HK-2 (cell line): ENCODE measurements around the gene MVP.
"Not testable (repeated sequence)": the region's sequence is repeated elsewhere in the genome, so short reads cannot be mapped to it uniquely, and the experiment has no call there.

Experiments used
- DNase-seq: peaks from one replicate; pipeline ENCODE4 v3.0.0-alpha.2; 2018; ENCODE audit not compliant: unreplicated experiment

MVP gene

DNA sequence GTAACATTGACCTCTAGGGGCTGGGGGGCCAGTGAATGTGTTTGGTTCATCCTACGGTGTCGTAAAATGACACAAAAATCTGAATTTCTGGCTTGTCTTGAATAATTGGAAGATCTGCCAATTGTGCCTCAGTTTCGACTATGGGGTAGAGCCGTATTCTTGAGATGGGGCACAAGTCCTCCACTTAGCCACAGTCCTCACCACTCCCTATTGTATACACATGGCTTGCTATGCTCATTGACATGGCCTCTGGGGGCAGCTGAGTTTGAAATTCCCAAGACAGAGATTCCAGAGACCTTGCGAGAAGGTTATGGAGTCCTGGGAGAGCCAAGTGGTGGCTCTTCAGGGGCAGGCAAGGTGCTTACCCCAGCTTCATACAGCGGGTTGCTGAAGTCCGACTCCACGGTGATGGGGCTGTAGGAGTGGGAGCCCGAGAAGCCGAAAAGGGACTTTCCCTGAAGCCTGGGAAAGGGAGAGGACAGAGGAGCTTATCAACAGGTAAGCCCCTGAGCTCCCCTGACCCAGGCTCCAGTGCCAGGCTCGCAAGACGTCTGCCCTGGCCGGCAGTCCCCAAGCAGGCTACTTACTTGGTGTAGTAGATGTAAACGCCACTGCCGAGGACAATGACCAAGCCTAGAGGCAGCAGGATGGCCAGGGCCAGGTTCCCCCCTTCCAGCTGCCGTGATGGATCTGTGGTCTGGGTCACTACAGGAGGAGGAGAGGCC lies 51.7 kb downstream of the MVP start:
- DNase-seq: no peak

DNA sequence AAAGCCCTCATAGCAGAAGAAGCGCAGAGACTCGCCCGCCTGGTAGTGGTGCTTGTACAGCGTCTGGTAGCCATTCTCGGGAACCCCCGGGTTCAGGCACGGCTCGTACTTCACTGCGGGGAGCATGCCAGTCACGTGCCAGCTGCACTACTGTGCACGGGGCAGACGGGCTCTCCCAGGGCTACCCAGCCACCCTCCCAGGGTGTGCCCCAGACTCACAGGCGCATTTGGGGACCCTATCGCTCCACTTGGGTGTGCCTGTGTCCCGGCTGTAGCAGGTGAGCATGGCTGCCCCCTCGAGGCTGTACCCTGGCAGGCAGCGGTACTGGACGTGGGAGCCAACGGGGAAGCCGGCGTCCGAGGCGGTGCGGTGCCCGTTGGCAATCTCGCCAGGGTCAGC lies 53.1 kb downstream of the MVP start:
- no peak for DNase-seq

DNA sequence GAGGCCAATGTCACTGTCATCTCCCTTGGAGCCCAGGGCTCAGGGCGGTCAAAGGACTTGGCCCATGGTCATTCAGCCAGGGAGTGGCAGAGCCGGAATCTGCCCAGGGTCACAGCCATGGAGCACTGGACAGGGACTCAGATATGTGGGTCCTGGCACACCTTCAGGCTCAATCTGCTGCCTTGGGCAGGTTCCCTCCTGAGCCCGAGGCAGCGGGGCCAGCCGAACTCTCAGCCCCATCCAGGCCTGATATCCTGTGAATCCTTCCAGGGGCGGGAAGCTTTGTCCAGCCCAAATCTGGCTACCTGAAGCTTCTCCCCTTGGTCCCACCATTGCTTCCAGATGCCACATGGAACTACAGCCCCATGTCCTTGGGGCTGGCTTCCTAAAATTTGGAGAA lies 54.9 kb downstream of the MVP start:
- DNase-seq: no peak

DNA sequence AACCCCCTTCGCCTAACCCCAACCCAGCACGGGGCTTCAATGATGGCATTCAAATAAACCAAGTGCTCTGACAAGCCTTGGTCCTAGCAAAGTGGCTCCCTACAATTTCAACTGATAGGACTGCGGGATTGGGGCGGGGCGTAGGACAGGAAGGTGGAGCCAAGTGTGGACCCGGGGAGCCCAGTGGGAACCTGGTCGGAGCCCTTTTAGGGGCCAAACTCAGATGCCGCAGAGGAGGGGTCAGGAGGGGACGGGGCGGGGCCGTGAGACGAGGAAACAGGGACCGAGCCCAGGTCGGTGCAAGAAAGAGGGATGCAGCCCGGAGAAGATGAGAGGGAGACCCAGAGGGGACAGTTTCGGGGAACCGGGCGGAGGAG lies 55.9 kb downstream of the MVP start:
- DNase-seq: no peak

DNA sequence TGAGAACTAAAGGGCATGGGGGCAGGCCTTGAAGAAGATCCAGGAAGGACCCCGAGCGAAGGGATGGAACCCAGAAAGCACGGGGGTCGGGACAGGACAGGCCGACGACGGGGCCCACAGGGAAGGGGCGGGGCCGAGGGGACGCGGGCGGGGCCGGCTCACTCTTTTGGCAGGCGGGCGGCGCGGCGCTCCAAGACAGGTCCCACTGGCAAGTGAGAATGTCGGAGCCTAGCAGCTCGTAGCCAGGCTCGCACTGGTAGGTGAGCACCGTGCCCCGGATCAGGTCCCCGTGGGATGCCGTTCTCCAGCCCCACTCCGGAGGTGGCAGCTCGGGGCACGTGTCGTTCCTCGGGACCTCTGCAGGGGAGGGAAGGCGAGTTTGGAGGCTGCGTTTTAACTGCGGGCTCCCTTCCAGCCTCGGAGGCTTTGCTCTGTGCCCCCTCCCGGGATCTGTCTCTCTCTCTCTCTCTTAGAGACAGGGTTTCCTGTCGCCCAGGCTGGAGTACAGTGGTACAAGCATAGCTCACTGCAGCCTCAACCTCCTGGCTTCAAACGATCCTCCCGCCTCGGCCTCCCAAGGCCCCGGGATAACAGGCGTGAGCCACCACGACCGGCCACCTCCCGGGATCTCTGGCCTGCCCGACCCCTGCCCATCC lies 56.5 kb downstream of the MVP start:
- no peak for DNase-seq

DNA sequence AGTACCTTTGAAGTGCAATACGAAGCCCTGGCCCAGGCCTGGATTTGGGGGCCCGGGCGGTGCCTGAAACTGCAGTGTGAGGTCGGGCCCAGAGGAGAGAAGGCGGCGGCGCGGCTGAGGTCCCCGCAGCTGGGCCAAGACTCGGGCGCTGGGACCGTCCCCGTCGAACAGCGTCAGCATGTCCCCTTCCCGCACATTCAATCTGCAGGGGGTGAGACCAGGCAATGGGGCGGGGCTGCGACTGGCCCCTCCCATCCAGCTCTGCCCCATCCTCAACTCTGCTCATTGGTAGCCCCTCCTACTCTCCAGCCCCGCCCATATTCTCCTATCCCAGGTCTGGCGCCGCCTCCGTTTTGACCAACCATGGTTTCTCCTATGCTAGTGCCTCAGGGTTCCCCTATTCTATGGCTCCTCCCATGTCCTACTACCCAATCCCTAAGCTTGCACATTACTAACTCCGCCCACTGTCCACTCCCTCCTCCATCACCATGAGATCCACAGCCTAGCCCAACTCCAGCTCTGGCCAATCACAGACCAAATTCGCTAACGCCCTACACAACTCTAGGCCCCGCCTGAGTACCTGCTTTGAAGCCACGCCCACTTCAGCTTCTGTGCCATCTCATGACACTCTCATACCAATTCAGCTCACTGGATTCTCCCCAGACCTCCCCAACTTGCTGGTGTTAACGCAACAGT lies 57.2 kb downstream of the MVP start:
- no peak for DNase-seq

DNA sequence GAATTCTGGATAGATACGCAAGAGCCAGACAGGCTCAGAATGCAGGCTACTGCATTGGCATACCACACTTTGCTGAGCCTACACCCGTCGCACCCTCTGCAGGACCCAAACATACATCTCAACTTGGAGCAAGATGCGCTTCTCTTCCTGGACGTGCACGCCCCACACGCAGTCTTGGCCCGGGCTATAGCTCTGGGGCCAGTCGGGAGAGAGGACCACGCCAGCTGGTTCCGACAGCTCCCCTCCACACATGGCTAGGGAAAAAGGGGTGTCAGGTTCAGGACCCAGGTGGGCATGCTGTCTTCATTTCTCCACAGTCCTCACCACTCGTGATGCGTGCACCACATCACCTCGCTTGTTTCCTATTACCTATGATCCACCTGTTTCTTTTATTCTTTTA lies 57.9 kb downstream of the MVP start:
- DNase-seq: no peak

DNA sequence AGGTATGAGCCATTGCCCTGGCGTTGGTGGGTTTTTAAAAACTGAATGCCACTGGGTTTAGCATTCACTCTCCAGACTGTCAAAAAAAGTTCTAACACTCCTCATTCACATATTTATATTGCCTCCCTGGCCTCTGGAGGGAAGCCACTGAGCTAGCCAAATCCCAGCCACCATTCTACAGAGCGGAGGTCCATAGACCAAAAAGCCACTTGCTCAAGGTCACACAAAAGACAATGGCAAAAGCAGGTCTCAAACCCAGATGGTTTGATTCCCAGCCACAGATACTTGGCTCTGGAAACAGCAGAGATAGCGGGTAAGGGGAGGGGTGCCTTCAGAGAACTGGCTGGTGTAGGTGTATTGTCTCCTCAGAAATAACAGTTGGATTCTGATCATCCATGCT lies 60.8 kb downstream of the MVP start:
- DNase-seq: no peak

DNA sequence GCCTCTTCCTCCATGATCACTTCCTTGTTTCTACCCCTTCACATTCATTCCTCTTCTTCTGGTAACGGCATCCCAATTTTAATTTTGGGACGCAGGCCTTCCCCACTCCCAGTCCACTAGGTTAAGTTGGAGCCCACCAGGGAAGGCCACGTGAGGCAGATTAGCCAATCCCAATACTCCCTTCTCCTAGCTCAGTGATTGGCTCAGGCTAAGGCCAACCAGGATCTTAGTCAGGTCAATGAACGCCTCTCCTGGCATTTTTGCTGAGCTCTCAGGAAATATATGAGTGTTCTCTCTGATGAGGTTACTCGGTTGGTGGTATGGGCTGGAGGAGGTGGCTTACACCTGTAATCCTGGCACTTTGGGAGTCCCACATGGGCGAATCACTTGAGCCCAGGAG lies 63.7 kb downstream of the MVP start:
- no peak for DNase-seq

DNA sequence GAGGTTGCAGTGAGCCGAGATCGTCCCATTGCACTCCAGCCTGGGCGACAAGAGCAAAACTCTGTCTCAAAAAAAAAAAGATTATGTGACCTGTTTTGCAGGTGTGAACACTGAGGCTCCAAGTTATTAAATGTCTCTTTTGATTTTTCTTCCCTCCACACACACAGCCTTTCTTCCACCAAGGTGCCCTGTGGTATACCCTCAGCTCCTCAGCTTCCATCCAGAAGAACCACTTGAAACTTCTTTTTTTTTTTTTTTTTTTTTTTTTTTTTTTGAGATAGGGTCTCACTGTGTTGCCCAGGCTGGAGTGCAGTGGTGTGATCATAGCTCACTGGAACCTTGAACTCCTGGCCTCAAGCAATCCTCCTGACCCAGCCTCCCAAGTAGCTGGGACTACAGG lies 69.1 kb downstream of the MVP start:
- not testable (repeated sequence) for DNase-seq

DNA sequence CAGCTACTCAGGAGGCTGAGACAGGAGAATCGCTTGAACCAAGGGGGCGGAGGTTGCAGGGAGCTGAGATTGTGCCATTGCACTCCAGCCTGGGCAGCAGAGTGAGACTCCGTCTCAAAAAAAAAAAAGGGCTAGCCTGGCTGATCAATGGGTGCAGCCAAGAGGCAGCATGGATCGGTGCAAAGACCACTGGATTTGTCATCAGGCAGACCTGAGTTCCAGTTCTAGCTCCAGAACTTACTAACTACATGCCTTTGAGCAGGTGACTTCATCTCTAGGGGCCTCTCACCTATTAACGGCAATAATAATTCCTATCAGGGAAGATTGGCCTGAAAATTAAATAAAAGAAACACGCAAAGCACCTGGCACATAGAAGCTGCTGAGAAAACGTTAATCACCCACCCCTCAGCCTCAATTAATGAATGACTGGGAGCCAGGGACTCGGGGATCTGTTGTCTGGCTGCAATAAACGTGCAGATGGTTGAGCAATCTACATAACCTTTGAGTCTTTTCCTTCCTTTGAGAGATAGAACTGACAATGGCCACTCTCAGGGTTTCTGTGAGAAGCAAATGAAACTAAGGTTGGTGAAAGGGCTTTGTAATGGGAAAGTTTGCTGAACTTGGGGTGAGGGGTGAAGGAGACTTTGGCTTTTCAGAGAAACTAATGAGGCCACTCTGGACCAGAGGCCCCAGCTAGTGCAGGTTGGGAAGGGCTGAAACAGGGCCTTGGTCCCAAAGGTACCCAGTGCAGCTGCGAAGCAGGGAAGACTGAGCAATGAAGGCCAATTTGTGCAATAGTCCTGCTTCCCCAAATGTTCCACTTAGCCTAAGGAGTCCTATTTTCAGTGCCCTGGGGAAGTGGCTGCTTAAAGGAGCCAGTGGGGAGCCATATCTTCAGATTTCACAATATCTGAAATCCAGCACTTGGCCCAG lies 71.5 kb downstream of the MVP start:
- DNase-seq: no peak

DNA sequence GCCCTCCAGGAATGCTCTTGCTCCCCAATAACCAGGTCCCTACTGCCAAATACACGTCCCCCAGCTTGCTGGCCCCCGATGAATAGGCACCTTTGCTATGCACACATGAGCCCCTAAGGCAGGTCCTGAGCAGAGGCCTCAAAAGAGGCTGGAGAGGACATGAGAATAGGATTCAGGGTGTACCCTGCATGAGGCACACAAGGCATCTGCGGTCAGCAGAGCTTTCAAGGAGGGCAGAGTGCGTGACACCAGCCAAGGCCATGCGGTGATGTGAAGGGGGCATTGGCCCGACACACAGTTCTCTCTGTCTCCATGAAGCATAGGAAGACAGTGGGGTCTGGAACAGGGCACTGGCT lies 72.2 kb downstream of the MVP start:
- DNase-seq: no peak

DNA sequence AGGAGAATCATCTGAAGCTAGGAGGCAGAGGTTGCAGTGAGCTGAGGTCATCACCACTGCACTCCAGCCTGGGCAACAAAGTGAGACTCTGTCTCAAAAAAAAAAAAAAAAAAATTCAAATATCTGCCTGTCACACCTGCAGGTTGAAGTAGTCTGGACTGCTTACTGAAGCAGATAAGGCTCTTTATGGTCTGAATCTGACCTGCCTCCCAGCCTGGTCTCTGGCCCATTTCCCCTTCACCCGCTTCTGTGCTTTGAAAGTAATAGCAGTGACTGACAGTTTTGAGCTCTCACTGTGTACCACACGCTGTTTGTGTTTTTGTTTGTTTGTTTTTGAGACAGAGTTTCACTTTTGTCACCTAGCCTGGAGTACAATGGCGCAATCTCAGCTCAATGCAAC lies 73.3 kb downstream of the MVP start:
- no peak for DNase-seq

DNA sequence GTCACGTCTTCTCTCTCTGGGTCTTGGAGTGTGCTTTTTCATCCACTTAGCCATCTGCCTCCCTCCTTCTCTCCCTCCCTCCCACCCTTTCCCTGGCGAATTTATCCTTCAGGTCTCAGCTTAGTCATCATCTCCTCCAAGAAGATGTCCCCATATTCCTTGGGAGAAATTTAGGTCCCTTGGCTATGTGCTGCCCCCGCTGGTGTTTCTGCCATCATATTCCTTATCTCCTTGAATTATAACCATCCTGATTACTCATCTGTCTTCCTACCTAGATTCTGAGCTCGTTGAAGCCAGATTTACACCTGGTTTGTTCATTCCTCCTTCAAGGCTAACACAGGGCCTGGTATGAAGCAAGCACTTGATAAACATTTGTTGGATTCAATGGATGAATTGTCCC lies 74.1 kb downstream of the MVP start:
- no peak for DNase-seq

DNA sequence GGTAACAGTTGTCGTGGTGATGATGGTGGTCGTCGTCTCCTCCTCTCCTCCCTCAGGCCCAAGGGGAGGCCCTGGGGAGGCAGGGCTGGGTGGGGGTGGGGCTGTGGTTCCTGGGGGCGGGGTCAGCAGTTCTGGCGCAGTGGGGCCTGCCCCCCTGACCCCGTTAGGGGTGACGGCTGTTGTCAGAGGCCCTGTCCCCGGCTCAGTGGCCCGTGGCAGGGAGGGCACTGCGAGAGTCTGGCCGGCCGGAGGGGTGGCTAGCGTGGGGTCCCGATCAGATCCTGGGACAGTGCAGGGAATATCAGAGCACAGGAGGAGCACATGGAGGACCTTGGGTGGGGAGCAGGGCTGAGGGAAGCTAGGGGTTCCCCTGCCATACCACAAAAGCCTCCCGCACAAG lies 76.6 kb downstream of the MVP start:
- DNase-seq: no peak

DNA sequence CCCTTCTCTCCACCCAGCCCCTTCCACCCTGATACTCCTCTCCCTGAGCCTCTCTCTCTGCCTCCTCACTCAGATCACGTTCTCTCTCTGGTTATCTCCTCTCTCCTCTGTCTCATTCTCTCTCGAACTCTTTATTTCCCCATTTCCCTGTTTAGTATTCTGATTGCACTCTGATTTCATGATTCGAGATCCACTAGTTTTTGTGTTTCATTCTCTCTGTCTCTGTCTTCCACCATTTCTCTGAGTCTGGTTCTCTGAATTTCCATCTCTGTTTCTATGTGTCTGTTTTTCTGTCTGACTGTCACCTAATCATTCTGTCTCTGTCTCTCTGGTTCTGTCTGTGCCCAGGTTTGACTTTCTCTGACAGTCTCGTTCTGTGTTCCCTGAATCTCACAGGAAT lies 77.1 kb downstream of the MVP start:
- DNase-seq: no peak
